GM06990 (cell line): ENCODE data around the gene LRP3.

ENCODE experiments used
- DNase-seq: peaks from one replicate; pipeline ENCODE4 v3.0.0-alpha.2; 2011; ENCODE audit not compliant: insufficient read length; ENCODE audit errors: extremely low read depth
- H3K27me3 ChIP-seq: replicated peaks from 2 replicates; pipeline ENCODE4 v1.6.0; 2011; ENCODE audit warnings: low read length; ENCODE audit not compliant: control insufficient read depth, insufficient read depth
- H3K36me3 ChIP-seq: 2 replicates; pipeline ENCODE4 v1.5.1; 2011; ENCODE audit warnings: low read length; ENCODE audit not compliant: control insufficient read depth, insufficient read depth
- H3K4me3 ChIP-seq: replicated peaks from 2 replicates; pipeline ENCODE4 v1.5.1; 2011; ENCODE audit warnings: low read depth, mild to moderate bottlenecking, control low read depth, low read length
- TF ChIP-seq, protein P1 (sequence below): IDR thresholded peaks from 2 replicates; pipeline ENCODE4 v1.5.1; 2011; ENCODE audit warnings: low read length, control low read depth, mild to moderate bottlenecking, inconsistent platforms; ENCODE audit not compliant: insufficient read depth, poor library complexity, severe bottlenecking

The LRP3 gene

DNA sequence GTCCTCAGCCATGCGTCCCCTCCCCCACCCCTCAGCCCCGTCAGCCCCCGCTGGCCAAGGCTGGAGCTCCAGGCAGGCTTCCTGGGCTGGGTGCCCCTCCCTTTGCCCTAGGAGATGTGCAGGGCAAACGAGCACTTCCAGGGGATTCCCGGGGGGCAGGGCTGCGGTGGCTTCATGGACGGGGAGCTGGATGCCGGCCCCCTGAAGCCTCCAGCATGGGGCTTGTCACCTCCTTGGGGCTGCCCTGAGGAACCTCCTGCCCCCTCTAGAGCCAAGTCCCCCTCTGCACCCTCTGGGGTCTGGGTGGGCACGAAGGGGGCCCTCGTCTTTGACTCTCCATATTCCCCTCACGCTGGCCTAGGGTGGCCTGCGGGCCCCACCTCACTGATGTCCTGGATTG, 56.9 kb downstream of the LRP3 start:
- no peak for DNase-seq
- no peaks in the 10 kb centered on the region for H3K27me3 ChIP-seq
- no peak overlapping the region for H3K4me3 ChIP-seq
- TF ChIP-seq, protein P1, sequence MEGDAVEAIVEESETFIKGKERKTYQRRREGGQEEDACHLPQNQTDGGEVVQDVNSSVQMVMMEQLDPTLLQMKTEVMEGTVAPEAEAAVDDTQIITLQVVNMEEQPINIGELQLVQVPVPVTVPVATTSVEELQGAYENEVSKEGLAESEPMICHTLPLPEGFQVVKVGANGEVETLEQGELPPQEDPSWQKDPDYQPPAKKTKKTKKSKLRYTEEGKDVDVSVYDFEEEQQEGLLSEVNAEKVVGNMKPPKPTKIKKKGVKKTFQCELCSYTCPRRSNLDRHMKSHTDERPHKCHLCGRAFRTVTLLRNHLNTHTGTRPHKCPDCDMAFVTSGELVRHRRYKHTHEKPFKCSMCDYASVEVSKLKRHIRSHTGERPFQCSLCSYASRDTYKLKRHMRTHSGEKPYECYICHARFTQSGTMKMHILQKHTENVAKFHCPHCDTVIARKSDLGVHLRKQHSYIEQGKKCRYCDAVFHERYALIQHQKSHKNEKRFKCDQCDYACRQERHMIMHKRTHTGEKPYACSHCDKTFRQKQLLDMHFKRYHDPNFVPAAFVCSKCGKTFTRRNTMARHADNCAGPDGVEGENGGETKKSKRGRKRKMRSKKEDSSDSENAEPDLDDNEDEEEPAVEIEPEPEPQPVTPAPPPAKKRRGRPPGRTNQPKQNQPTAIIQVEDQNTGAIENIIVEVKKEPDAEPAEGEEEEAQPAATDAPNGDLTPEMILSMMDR = no peak
- no peaks in the 10 kb centered on the region for H3K36me3 ChIP-seq

DNA sequence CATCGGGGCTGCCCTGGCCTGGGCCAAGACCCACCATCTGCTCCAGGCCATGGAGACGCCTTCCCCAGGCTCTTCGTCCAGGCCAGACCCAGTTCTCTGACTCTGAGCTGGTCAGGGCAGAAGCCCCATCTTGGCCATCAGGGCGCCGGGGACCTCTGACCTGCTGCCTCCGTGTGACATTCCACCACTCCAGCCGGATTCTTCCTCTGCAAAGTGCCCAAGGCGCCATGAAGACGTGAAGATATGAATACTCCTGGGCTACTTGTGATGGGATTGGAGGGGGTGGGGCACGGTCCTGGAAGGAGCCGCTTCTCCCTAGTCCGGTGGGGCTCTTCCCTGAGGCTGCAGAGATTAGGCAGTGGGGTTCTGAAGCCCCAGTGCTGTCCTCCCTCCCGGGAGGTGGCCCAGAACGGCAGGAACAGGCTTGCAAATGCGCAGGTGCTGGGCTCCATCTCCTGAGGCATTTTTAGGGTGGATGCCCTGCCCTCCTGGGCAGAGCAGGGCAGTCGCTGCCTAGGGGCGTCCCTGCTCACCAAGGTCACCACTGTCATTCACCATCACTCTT, 57.5 kb downstream of the LRP3 start:
- Histone ChIP-seq H3K4me3 (no peak overlapping the region), H3K36me3 (no peaks in the 10 kb centered on the region), H3K27me3 (no peaks in the 10 kb centered on the region)
- no peak for DNase-seq
- TF ChIP-seq, protein P1 = no peak

DNA sequence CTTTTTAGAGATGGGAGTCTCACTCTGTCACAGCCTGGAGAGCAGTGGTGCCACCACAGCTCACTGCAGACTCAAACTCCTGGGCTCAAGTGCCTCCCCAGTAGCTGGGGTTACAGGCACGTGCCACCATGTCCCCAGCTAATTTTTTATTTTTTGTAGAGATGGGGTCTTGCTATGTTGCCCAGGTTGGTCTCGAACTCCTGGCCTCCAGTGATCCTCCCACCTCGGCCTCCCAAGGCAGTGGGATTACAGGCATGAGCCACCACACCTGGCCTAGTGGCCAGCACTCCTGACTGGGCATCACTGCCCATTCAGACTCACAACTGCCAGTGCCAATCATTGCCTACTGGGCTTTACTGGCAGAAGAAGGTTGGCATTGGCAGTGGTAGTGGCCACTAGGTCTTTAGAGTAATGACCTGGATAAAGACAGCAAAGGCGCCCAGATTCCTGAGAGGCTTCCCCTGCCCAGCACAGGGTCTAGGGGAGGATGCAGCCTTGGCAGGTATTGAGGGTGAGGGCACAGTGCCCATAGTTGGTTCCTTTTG, 58.4 kb downstream of the LRP3 start:
- Histone ChIP-seq H3K4me3 (no peak overlapping the region), H3K36me3 (no peaks in the 10 kb centered on the region), H3K27me3 (no peaks in the 10 kb centered on the region)
- TF ChIP-seq, protein P1 = no peak
- DNase-seq = no peak

DNA sequence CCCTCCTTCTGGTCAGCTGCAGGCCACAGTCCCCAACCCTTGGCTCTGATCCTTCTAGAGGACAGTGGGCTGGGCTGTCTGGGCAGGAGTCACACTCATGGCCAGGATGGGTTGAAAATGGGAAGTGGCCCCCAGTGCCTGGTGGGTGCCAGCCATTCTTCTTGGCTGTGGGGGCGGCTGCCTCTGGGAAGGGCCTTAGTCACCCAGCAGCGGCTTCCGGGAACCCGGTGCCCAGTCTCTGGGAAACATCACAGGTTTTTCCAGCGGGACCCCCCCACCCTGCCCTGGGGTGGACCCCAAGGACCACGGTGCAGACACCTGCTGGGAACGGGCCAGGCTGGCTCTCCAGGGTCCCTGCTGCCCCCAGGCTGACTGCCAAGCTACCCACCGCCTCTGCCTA, 58.8 kb downstream of the LRP3 start:
- Histone ChIP-seq H3K4me3 (no peak overlapping the region), H3K27me3 (no peaks in the 10 kb centered on the region), H3K36me3 (no peaks in the 10 kb centered on the region)
- DNase-seq = no peak
- TF ChIP-seq, protein P1 = no peak

DNA sequence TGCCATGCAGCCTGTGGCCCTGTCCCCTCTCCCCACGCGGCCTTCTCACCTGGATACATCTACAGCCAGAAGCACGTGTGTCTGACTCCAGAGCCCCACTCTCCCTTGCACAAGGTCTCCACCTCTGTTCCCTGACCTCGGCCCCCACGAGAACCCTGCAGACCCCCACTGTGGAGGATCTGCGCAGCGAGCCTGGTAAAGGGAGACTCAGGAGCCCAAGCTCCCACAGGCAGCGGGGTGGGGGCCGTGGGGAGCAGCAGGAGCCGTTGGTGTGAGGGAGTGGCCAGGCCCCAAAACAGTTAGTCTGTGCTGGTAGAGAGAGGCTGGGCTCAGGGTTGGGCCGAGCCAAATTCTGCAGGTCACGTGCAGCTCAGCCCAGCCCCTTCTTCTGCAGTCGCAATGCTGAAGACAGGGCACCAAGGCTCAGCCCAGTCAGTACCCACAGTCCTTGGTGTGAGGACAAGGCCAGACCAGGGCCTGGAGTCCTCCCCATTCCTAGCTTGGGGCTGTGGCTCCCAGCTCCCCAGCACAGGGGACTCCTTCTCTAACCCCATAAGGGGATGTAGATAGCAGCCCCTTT, 60.2 kb downstream of the LRP3 start:
- H3K27me3 ChIP-seq = no peaks in the 10 kb centered on the region
- no peaks in the 10 kb centered on the region for H3K36me3 ChIP-seq
- no peak overlapping the region for H3K4me3 ChIP-seq
- DNase-seq = no peak
- TF ChIP-seq, protein P1 = no peak
